Jurkat, Clone E6-1 (cell line): Measurements from ENCODE around the gene SEMA3D.

Source experiments
- DNase-seq: peaks from one replicate; pipeline ENCODE4 v3.0.0-alpha.2; 2011; ENCODE audit warnings: low read depth, low spot score
- H3K4me3 ChIP-seq: 2 replicates; pipeline ENCODE4 v1.5.1; 2011; ENCODE audit warnings: mild to moderate bottlenecking, low read length, control low read depth, moderate library complexity

SEMA3D gene

GRCh38 chr7:85185424-85186082 lies 1.3 kb downstream of the SEMA3D start:
- DNase-seq = no peak
- no peak overlapping the region for H3K4me3 ChIP-seq

DNA sequence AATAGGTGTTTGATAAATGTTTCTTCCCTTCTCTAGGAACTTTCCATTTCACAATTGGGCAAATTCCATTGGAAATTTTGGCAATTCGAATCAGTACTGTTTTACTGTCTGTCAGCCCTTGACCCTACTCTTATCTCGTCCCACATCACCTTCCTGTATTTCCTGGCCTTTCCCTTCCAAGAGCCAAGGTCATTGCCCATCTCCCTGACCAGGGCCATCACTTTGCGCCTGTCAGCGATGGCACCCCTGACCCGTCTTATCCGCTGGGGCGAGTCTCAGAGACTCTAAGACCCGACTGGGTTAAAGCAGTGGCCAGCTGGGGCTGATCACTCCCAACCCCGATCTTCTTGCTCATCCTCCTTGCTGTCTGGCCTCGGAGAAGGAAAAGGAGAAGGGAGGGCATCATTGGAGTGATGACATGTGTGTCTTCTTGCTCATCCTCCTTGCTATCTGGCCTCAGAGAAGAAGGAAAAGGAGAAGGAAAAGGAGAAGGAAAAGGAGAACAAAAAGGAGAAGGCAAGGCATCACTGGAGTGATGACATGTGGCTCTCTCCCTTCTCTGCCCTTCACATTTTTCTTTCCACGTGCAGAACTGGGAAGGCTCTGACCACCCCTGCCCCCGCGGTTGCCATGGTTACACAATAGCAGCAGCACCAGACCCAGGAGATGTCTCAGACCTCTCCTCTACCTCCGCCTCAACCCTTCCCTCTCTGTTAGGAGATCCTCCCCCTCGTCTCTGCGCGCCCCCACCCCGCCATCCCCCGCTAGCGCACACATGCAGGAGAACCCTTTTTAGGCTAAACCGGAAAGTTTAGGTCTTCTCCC lies 2.0 kb downstream of the SEMA3D start:
- no peak overlapping the region for H3K4me3 ChIP-seq
- no peak for DNase-seq

- H3K4me3 ChIP-seq = no peak overlapping the region
- no peak for DNase-seq
These were observed 3.6 kb downstream of the SEMA3D start for GRCh38 chr7:85183296-85183695.

- DNase-seq = no peak
- H3K4me3 ChIP-seq = no peak overlapping the region
These were observed 8.1 kb downstream of the SEMA3D start for GRCh38 chr7:85178531-85179298.

- DNase-seq = no peak
- no peak overlapping the region for H3K4me3 ChIP-seq
These were observed 9.5 kb downstream of the SEMA3D start for GRCh38 chr7:85177316-85177715.

DNA sequence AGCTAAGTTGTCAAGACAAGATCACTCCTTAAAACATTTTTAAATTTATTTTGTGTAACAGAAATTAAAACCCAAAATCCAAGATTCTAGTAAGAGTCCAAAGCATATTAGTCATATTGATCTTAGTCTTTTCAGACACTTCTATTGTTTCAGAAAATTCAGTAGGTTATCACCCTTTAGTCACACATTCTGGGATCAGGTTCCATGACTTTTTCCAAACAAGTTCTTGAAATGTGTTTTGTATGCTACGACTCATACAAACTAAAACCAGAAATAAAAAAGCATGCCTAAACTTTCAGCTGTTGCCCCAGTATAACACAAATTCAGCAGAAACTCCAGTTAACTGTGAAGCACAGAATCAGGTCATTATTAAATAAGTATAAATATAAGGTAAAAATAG lies 10.7 kb downstream of the SEMA3D start:
- no peak for DNase-seq

GRCh38 chr7:85175217-85175616 lies 11.6 kb downstream of the SEMA3D start:
- H3K4me3 ChIP-seq = no peak overlapping the region
- no peak for DNase-seq

More for the DNA sequence above, 10.7 kb downstream of the SEMA3D start:
- no peak overlapping the region for H3K4me3 ChIP-seq

- H3K4me3 ChIP-seq = no peak overlapping the region
- DNase-seq = no peak
These were observed 14.3 kb downstream of the SEMA3D start for GRCh38 chr7:85172530-85172941.

- no peak for DNase-seq
- H3K4me3 ChIP-seq = no peak overlapping the region
These were observed 19.2 kb downstream of the SEMA3D start for GRCh38 chr7:85167636-85168035.

- no peak for DNase-seq
These were observed 21.6 kb downstream of the SEMA3D start for GRCh38 chr7:85165263-85165662.

GRCh38 chr7:85164376-85164775 lies 22.5 kb downstream of the SEMA3D start:
- no peak overlapping the region for H3K4me3 ChIP-seq
- no peak for DNase-seq

More at GRCh38 chr7:85165263-85165662, 21.6 kb downstream of the SEMA3D start:
- H3K4me3 ChIP-seq = no peak overlapping the region

- no peak for DNase-seq
These were observed 24.1 kb downstream of the SEMA3D start for GRCh38 chr7:85162721-85163120.

GRCh38 chr7:85160223-85160622 lies 26.6 kb downstream of the SEMA3D start:
- no peak for DNase-seq
- H3K4me3 ChIP-seq = no peak overlapping the region

More at GRCh38 chr7:85162721-85163120, 24.1 kb downstream of the SEMA3D start:
- no peak overlapping the region for H3K4me3 ChIP-seq

GRCh38 chr7:85159003-85159402 lies 27.9 kb downstream of the SEMA3D start:
- no peak for DNase-seq
- H3K4me3 ChIP-seq = no peak overlapping the region

- DNase-seq = no peak
- H3K4me3 ChIP-seq = no peak overlapping the region
These were observed 30.1 kb downstream of the SEMA3D start for GRCh38 chr7:85156661-85157208.

GRCh38 chr7:85154282-85154937 lies 32.4 kb downstream of the SEMA3D start:
- no peak overlapping the region for H3K4me3 ChIP-seq
- no peak for DNase-seq

DNA sequence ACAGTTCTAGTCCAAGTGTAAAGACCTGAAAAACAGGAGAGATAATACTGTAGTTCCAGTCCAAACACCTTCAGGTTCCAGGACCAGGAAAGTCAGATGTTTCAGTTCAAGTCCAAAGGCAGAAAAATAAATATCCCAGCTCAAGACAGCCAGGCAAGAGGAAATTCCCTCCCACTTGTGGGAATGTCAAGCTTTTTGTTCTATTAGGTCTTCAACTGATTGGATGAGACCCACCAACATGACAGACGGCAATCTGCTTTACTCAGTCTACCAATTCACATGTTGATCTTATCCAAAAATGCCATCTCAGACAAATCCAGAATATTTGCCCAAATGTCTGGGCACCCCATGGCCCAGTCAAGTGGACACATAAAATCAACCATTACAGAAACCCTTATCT lies 33.1 kb downstream of the SEMA3D start:
- no peak for DNase-seq
- H3K4me3 ChIP-seq = no peak overlapping the region

DNA sequence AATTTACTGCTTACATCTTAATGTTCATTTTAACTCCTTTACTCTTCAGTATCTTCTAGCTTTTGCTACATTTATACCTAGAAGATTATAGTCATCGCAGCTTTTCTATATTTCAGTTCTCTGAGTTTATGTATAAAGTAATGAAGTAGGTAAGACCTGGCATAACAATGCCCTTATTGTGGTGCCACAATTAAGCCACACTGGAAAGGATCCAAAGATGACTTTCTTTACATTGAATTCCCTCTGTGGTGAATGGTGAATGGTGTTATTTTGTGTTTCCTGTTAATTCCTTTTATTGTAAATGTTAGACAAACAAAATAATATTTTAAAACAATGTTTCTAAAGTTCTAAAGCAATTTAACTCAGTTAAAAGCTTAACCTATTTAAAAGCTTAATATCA lies 36.2 kb downstream of the SEMA3D start:
- H3K4me3 ChIP-seq = no peak overlapping the region
- no peak for DNase-seq

GRCh38 chr7:85144771-85145170 lies 42.1 kb downstream of the SEMA3D start:
- no peak overlapping the region for H3K4me3 ChIP-seq
- no peak for DNase-seq
